NCI-H1105 treated with DMSO at 0.1 percent for 48 hours (cell line): ENCODE measurements around the gene PDC.
"Not testable (repeated sequence)": the region's sequence is repeated elsewhere in the genome, so short reads cannot be mapped to it uniquely, and the experiment has no call there.

Experiments used
- DNase-seq: peaks from one replicate; lab custom pipeline; 2025; lab: John Stamatoyannopoulos, UW

The PDC gene

GRCh38 chr1:186401446-186401845 is 59.5 kb downstream of the PDC start:
- not testable (repeated sequence) for DNase-seq
